Measurements from ENCODE around the gene RAD54L. TPM values are rescaled to one million over a fixed set of nuclear protein-coding genes. Genes with fewer than 3 reads are reported as not detected.
"Not testable (repeated sequence)": the region's sequence is repeated elsewhere in the genome, so short reads cannot be mapped to it uniquely, and the experiment has no call there.

RAD54L gene
- polyA plus RNA-seq, 1 donor from 2014 or later: 1.1 TPM

- H3K27ac ChIP-seq (ENCODE audit: low read length); H2AFZ ChIP-seq (ENCODE audit: low read depth, low read length); H4K20me1 ChIP-seq (ENCODE audit: insufficient read depth); H3F3A ChIP-seq (ENCODE audit: insufficient read depth, low read length, poor library complexity, severe bottlenecking); H3K9ac ChIP-seq (ENCODE audit: low read length); H3K9me2 ChIP-seq (ENCODE audit: insufficient read depth, low read length); H3K9me3 ChIP-seq (ENCODE audit: low read length); H3K36me3 ChIP-seq (ENCODE audit: insufficient read depth, low read length); H3K27me3 ChIP-seq (ENCODE audit: insufficient read depth, low read depth, low read length); H3K4me3 ChIP-seq (ENCODE audit: low read length); H3K79me2 ChIP-seq (replicated peaks; ENCODE audit: insufficient read depth, low read length); H3K4me2 ChIP-seq (ENCODE audit: low read length): not testable (repeated sequence)
Observed at GRCh38 chr1:46325285-46326076, 77.9 kb downstream of the RAD54L start.

Other genes with a start within 250 kb of the RAD54L start
- 119 and 125 TPM in 2 replicates for gene PIK3R3, start 115.1 kb upstream of the RAD54L start, polyA plus RNA-seq
- 0.62 and 0.96 TPM in 2 replicates for gene TSPAN1, start 72.7 kb upstream of the RAD54L start, polyA plus RNA-seq
- not detected in 2 replicates for gene P3R3URF, start 71.3 kb upstream of the RAD54L start, polyA plus RNA-seq
- gene POMGNT1, start 49.3 kb upstream of the RAD54L start, polyA plus RNA-seq: 128 and 147 TPM in 2 replicates
- gene LURAP1, start 44.4 kb upstream of the RAD54L start, polyA plus RNA-seq: 0.50 TPM in 1 of 2 replicates, not detected in the other
- 52.9 and 68.6 TPM in 2 replicates for gene LRRC41, start 55.9 kb downstream of the RAD54L start, polyA plus RNA-seq
- 1,068 and 1,272 TPM in 2 replicates for gene UQCRH, start 55.9 kb downstream of the RAD54L start, polyA plus RNA-seq
- 8.7 and 13.1 TPM in 2 replicates for gene NSUN4, start 93.0 kb downstream of the RAD54L start, polyA plus RNA-seq
- 106 and 111 TPM in 2 replicates for gene FAAH, start 146.6 kb downstream of the RAD54L start, polyA plus RNA-seq
- 0.28 TPM in 1 of 2 replicates, not detected in the other for gene DMBX1, start 242.1 kb downstream of the RAD54L start, polyA plus RNA-seq